ENCODE measurements around the gene RPL29. TPM values are rescaled to one million over a fixed set of nuclear protein-coding genes. Genes with fewer than 3 reads are reported as not detected.
A peak's percentile ranks its signal among the peaks of the same experiment; 100 is the strongest.
"Not testable (repeated sequence)": the region's sequence is repeated elsewhere in the genome, so short reads cannot be mapped to it uniquely, and the experiment has no call there.

RPL29 gene
- total RNA-seq: 1,000 to 10,000 TPM; 1,199 to 1,266 TPM

DNA sequence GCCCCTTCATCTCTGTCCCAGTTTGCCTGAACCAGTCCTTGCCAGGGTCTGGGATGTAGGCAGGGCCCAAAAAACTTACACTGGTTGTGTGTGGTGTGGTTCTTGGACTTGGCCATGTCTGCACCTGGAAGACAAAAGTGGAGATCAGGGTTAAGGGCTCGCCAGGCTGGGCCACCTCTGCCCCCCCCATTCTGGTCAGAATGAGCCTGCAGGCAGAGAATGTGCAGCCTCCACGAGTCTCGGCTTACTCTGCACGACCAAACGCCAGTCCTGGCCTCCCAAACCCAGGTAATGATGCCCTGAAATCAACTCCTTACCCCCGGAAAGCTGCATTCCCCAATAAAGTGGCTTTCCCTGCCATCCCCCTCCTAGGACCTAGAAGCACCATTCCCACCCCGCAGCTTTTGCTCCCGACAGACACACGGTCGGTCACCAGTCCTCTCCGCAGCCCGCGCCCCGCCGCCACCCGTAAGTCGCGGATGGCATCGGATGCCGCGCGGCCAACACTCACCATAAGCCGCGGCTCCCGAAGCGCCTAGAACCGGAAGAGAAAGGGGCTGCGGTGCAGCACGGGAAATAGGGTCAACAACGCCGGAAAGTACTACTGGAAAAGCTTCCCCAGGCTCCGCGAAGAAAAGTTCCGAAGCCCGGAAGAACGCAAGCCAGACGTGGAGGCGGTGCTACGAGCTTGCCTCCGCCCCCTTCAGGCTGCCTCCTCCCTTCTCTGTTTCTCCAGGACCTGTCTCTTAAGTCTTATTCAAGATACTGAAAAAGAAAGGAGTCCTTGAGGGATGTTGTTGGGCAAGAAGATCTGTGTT lies at the start of gene RPL29:
Gene RPL29 (minus strand): TSS at position 550 of the 818 bp plus-strand sequence. CDS start 434 bp downstream, at position 116.
- H3K27me3 Mint-ChIP-seq (ENCODE audit: low read depth): peaks cover 10% of the 10 kb centered on the region
- H3K36me3 Mint-ChIP-seq (ENCODE audit: low read depth): peaks cover 44% of the 10 kb centered on the region
- H3K4me1 Mint-ChIP-seq (ENCODE audit: low read depth): peaks cover 47% of the 10 kb centered on the region

DNA sequence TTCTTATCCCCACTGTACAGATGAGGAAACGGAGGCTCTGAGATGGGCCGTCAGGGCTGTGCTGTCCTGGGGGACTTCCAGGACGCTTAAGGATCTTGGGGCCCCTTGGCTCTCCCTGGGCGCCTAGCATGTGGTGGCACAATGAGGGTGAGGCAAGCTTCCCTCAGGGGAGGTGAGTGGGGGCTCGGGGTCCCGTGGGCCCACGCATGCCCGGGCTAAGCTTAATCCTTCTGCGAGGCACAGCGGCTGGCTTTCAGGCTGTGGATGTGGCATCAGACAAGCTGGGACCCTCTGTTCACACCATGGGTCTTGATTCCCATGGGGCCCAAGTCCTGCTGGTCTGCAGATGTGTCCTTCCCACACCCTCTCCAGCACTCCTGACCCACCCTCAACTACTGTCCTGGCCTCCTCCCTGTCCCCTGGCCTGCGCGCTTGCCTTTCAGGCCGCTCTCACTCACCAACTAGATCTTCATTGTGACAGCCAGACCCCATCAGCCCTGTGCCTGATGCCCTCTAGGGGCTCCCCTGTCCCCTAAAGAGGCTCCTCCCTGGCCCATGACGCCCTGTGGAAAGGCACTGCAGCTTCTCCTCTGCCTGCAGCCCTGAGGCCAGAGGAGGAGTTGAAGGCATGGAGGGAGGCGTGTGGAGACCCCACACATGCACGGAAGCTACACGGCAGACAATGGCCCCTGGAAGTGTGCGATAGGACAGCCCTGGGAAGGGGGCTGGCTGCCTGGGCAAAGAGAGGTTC lies 49.3 kb upstream of the RPL29 start:
- H3K27me3 Mint-ChIP-seq (ENCODE audit: low read depth): no peaks in the 10 kb centered on the region
- peaks cover 11% of the 10 kb centered on the region for H3K36me3 Mint-ChIP-seq (ENCODE audit: low read depth)
- ATAC-seq (peak; percentile 31), DNase-seq (no peak)
- ChIA-PET CTCF (interaction anchor here (0.6 to 1.1 kb wide), 3 partner anchors 8 to 122 kb away, joined by 3 read pairs; no protein-coding TSS in a partner anchor), POLR2A (interaction anchor here (0.5 kb wide), 1 partner anchor 94 kb away, joined by 3 read pairs; no protein-coding TSS in a partner anchor)
- no peaks in the 10 kb centered on the region for H3K9me3 Mint-ChIP-seq (ENCODE audit: insufficient read depth)
- H3K4me1 Mint-ChIP-seq (ENCODE audit: low read depth): peaks cover 2% of the 10 kb centered on the region
- peak overlapping the region; percentile 75 for H3K27ac Mint-ChIP-seq
- H3K4me3 Mint-ChIP-seq: no peak overlapping the region

More for the DNA sequence above, at the start of gene RPL29:
- CTCF ChIA-PET: interaction anchor here (0.7 to 5.2 kb wide), 11 partner anchors 9 to 225 kb away, joined by 3 to 36 read pairs (median 5); partner anchors contain the start of genes ABHD14A, ABHD14B, ACY1 and DUSP7
- DNase-seq (peak; percentile 95), ATAC-seq (peak; percentile 94)
- POLR2A ChIA-PET: interaction anchor here (0.6 to 5.6 kb wide), 20 partner anchors 9 to 226 kb away, joined by 3 to 65 read pairs (median 4); partner anchors contain the start of genes ABHD14A, ABHD14B, ACY1 and DUSP7
- H3K4me3 Mint-ChIP-seq: peak within 1 kb of the TSS; percentile 100
- H3K9me3 Mint-ChIP-seq (ENCODE audit: insufficient read depth): no peaks in the 10 kb centered on the region
- peak within 1 kb of the TSS; percentile 100 for H3K27ac Mint-ChIP-seq

DNA sequence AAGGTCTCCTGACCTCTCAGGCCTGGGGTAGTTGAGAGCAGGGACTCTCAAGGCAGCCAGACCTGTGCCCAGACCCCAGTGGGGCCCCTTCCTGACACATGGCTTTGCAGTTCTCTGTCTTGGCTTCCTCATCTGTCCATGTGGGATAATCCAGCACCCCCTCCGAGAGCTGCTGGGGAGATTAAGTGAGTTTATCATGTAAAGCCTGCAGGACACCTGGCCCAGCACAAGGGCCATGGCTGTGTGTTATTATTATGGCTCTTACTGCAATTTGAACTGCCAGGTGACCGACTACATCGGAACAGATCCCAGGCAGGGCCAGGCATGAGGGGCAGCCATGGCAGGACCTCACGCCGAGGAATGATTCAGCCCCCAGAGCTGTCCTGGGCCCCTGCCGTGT lies 48.1 kb upstream of the RPL29 start:
- H3K4me1 Mint-ChIP-seq (ENCODE audit: low read depth): peaks cover 2% of the 10 kb centered on the region
- no peaks in the 10 kb centered on the region for H3K27me3 Mint-ChIP-seq (ENCODE audit: low read depth)
- H3K4me3 Mint-ChIP-seq: no peak overlapping the region
- CTCF ChIA-PET: interaction anchor here (1.8 kb wide), 1 partner anchor 9 kb away, joined by 9 read pairs; no protein-coding TSS in a partner anchor
- H3K9me3 Mint-ChIP-seq (ENCODE audit: insufficient read depth): no peaks in the 10 kb centered on the region
- ATAC-seq (no peak), DNase-seq (no peak)
- H3K36me3 Mint-ChIP-seq (ENCODE audit: low read depth): no peaks in the 10 kb centered on the region
- peak overlapping the region; percentile 34 for H3K27ac Mint-ChIP-seq
- POLR2A ChIA-PET: no interaction called here

DNA sequence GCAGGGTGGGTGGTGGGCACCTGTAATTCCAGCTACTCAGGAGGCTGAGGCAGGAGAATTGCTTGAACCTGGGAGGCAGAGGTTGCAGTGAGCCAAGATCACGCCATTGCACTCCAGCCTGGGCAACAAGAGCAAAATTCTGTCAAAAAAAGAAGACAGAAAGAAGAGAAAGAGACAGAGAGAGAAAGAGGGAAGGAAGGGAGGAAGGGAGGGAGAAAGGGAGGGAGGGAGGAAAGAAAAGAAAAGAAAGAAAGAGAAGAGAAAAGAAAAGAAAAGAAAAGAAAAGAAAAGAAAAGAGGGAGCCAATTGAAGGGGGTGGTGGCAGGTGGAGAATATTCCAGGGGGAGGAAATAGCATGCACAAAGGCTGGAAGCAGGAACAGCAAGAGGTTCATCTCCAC lies 47.3 kb upstream of the RPL29 start:
- H3K4me1 Mint-ChIP-seq (ENCODE audit: low read depth); DNase-seq; H3K9me3 Mint-ChIP-seq (ENCODE audit: insufficient read depth); H3K4me3 Mint-ChIP-seq; POLR2A ChIA-PET; H3K27ac Mint-ChIP-seq; H3K27me3 Mint-ChIP-seq (ENCODE audit: low read depth); ATAC-seq; H3K36me3 Mint-ChIP-seq (ENCODE audit: low read depth): not testable (repeated sequence)
- CTCF ChIA-PET: interaction anchor here (1.8 kb wide), 1 partner anchor 10 kb away, joined by 9 read pairs; no protein-coding TSS in a partner anchor

DNA sequence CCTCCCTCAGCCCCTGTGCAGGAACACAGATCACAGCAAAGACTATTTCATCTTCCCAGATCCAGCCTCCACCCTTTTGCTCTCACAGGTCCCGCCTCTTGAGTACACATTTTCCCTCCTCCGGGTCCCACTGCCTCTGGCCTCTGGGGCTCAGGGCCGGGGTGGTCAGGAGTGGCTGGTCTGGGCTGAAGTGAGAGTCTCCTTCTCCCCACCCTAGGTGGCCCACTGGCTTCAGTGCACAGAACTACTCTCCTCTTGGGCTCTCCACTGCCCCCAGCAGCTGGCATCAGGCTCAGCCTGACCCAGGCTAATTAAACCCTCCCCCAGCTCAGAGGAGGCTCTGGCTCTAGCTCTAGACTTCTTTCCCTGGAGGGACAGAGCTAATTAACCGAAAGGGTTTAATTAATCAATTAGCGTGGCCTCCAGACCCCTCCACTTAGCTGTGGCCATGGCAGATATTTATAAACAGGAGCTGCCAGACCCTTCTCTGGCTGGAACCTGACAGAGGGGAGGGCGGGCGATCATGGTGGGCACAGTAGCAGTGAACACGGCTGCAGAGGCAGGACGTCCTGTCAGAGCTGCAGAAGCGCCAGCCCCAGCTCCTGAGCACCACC lies 45.5 kb upstream of the RPL29 start:
- ATAC-seq (no peak), DNase-seq (no peak)
- Mint-ChIP-seq H3K27ac (no peak overlapping the region), H3K4me3 (no peak overlapping the region), H3K36me3 (ENCODE audit: low read depth) (no peaks in the 10 kb centered on the region), H3K4me1 (ENCODE audit: low read depth) (peaks cover 2% of the 10 kb centered on the region), H3K27me3 (ENCODE audit: low read depth) (no peaks in the 10 kb centered on the region), H3K9me3 (ENCODE audit: insufficient read depth) (no peaks in the 10 kb centered on the region)
- ChIA-PET POLR2A (no interaction called here), CTCF (interaction anchor here (1.8 to 1.9 kb wide), 2 partner anchors 11 to 40 kb away, joined by 6 to 13 read pairs; no protein-coding TSS in a partner anchor)

DNA sequence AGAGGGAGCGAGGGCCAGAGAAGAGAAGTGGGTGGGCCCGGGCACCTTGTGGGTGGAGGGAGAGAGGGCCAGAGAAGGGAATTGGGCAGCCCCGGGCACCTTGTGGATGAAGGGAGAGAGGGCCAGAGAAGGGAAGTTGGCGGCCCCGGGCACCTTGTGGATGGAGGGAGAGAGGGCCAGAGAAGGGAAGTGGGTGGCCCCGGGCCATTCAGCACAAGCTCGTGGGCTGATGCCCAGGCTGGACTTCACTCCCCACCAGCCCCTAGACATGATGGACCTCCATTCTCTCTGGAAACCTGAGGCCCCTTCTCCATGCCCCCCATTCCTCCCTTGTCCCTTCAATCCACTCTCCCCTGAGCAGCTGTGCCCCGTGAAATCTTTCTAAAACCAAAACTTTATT lies 44.9 kb upstream of the RPL29 start:
- ChIA-PET POLR2A (no interaction called here), CTCF (interaction anchor here (1.8 to 1.9 kb wide), 2 partner anchors 12 to 40 kb away, joined by 6 to 13 read pairs; no protein-coding TSS in a partner anchor)
- no peak overlapping the region for H3K27ac Mint-ChIP-seq
- H3K9me3 Mint-ChIP-seq (ENCODE audit: insufficient read depth): no peaks in the 10 kb centered on the region
- H3K27me3 Mint-ChIP-seq (ENCODE audit: low read depth): no peaks in the 10 kb centered on the region
- H3K4me1 Mint-ChIP-seq (ENCODE audit: low read depth): peaks cover 2% of the 10 kb centered on the region
- H3K36me3 Mint-ChIP-seq (ENCODE audit: low read depth): no peaks in the 10 kb centered on the region
- ATAC-seq (no peak), DNase-seq (no peak)
- no peak overlapping the region for H3K4me3 Mint-ChIP-seq

DNA sequence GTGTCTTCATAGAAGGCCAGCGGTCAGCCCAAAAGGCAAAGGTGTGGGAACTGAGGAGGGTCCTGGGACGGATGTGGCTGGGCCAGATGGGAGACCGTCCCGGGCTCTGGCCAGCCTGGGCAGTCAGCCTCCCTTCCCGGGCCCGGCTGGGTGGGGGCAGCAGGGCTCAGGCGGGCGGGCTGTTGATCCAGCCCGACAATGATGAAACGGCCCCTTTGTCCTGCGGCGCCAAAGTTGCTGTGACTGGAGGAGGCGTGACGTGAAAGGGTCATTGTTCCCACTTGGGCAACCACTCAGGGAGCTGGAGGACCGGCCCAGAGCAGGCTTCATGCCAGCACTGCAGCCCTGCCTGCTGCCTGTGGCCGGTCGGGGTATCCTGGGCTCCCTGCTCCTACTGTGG lies 44.2 kb upstream of the RPL29 start:
- peaks cover 2% of the 10 kb centered on the region for H3K4me1 Mint-ChIP-seq (ENCODE audit: low read depth)
- CTCF ChIA-PET: no interaction called here
- no peak overlapping the region for H3K4me3 Mint-ChIP-seq
- ATAC-seq (no peak), DNase-seq (no peak)
- H3K27me3 Mint-ChIP-seq (ENCODE audit: low read depth): no peaks in the 10 kb centered on the region
- H3K9me3 Mint-ChIP-seq (ENCODE audit: insufficient read depth): no peaks in the 10 kb centered on the region
- H3K36me3 Mint-ChIP-seq (ENCODE audit: low read depth): no peaks in the 10 kb centered on the region
- no peak overlapping the region for H3K27ac Mint-ChIP-seq
- POLR2A ChIA-PET: no interaction called here

DNA sequence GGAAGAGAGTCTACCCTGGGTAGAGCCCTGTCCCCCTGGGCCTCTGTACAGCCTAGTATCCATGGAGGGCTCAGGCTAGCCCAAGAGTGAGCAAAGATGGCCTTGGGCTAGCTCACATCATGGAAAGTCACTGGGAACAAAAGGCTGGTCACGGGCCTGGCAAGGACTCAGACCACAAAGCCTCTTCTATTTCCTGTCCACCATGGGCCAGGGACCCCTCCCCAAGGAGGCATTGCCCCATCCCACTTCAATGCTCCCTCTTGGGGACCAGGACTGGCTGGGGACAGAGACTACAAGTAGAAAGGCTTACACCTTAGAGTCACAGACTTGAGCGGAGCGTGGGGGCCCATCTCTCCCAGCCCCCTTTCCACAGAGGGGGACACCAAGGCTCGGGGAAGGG lies 43.7 kb upstream of the RPL29 start:
- CTCF ChIA-PET: interaction anchor here (2.0 kb wide), 1 partner anchor 38 kb away, joined by 6 read pairs; no protein-coding TSS in a partner anchor
- POLR2A ChIA-PET: no interaction called here
- Mint-ChIP-seq H3K4me3 (no peak overlapping the region), H3K9me3 (ENCODE audit: insufficient read depth) (no peaks in the 10 kb centered on the region), H3K27ac (no peak overlapping the region), H3K4me1 (ENCODE audit: low read depth) (peaks cover 2% of the 10 kb centered on the region), H3K36me3 (ENCODE audit: low read depth) (no peaks in the 10 kb centered on the region), H3K27me3 (ENCODE audit: low read depth) (no peaks in the 10 kb centered on the region)
- DNase-seq (no peak), ATAC-seq (no peak)

DNA sequence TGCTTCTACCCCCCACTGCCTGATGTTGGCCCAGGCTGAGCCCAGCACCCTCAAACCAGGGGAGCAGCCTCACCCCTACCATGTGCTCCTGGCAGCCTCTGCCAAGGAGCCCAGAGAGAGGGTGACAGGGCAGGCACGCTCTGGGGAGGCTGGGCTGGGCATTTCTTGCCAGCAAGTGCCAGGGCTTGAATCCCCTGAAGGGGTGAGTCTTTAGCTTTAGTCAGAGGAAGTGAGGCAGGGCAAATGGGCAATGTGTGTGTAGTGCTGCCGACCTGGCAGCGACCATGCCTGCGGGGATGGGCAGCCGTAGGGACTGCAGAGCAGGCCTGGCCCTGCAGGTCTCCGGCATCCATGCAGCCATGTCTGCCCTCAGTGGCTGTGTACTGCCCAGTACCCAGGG lies 42.5 kb upstream of the RPL29 start:
- Mint-ChIP-seq H3K27me3 (ENCODE audit: low read depth) (no peaks in the 10 kb centered on the region), H3K4me1 (ENCODE audit: low read depth) (peaks cover 2% of the 10 kb centered on the region), H3K4me3 (no peak overlapping the region), H3K9me3 (ENCODE audit: insufficient read depth) (no peaks in the 10 kb centered on the region), H3K27ac (no peak overlapping the region), H3K36me3 (ENCODE audit: low read depth) (no peaks in the 10 kb centered on the region)
- CTCF ChIA-PET: interaction anchor here (2.0 kb wide), 1 partner anchor 37 kb away, joined by 6 read pairs; no protein-coding TSS in a partner anchor
- POLR2A ChIA-PET: no interaction called here
- ATAC-seq (no peak), DNase-seq (no peak)

DNA sequence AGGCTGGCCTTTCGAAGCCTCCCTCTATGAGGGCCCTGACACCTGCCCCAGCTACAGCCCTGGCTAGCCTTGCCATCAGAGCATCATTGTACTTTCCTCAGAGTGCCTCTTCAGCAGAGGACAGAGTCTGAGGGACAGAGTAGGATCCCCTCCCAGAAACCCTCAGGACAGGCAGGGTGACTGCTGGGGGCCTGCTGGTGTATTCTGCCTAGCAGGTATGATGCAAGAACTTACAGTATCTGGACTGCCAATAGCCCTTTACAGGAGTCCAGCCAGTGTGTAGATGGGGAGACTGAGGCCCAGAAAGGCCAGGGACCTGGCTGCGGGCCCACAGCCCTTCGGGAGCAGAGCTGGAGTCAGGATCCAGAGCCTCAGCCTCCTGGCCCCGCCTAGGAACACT lies 41.6 kb upstream of the RPL29 start:
- POLR2A ChIA-PET: no interaction called here
- no peaks in the 10 kb centered on the region for H3K9me3 Mint-ChIP-seq (ENCODE audit: insufficient read depth)
- CTCF ChIA-PET: interaction anchor here (0.6 to 2.0 kb wide), 3 partner anchors 20 to 86 kb away, joined by 3 to 6 read pairs (median 6); no protein-coding TSS in a partner anchor

DNA sequence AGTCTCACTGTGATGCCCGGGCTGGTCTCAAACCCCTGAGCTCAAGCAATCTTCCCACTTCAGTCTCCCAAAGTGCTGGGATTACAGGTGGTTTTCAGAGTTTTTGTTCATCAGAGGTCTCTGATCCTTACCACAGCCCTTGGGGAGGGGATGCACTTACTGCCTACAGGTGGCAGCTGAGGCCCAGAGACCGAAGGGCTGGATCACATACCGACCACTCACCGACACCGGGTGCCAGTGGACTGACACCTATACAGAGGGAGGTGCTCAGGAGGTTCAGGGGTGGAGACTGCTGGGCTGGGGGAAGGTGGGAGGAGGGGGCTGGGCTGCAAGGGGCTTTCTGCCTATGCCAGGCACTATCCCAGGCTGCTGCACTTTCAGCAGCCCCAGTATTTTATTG lies 41.1 kb upstream of the RPL29 start:
- no peaks in the 10 kb centered on the region for H3K36me3 Mint-ChIP-seq (ENCODE audit: low read depth)
- no peak overlapping the region for H3K27ac Mint-ChIP-seq
- POLR2A ChIA-PET: no interaction called here
- H3K9me3 Mint-ChIP-seq (ENCODE audit: insufficient read depth): no peaks in the 10 kb centered on the region
- no peaks in the 10 kb centered on the region for H3K27me3 Mint-ChIP-seq (ENCODE audit: low read depth)
- CTCF ChIA-PET: interaction anchor here (0.6 to 1.7 kb wide), 4 partner anchors 16 to 108 kb away, joined by 3 to 6 read pairs (median 4); no protein-coding TSS in a partner anchor
- DNase-seq: no peak
- peaks cover 2% of the 10 kb centered on the region for H3K4me1 Mint-ChIP-seq (ENCODE audit: low read depth)
- H3K4me3 Mint-ChIP-seq: no peak overlapping the region
- ATAC-seq: no peak

More for the DNA sequence above, 41.6 kb upstream of the RPL29 start:
- no peaks in the 10 kb centered on the region for H3K27me3 Mint-ChIP-seq (ENCODE audit: low read depth)
- peaks cover 2% of the 10 kb centered on the region for H3K4me1 Mint-ChIP-seq (ENCODE audit: low read depth)
- no peak for ATAC-seq
- H3K4me3 Mint-ChIP-seq: no peak overlapping the region
- H3K27ac Mint-ChIP-seq: no peak overlapping the region
- DNase-seq: no peak
- no peaks in the 10 kb centered on the region for H3K36me3 Mint-ChIP-seq (ENCODE audit: low read depth)
